Measurements from ENCODE around the gene RBBP5.

RBBP5 gene

GRCh38 chr1:205150651-205151428 lies 29.1 kb upstream of the RBBP5 start:
- H3K27ac ChIP-seq (ENCODE audit: low read length), result no peak overlapping the region
- H3K4me3 ChIP-seq (ENCODE audit: low read length), result no peak overlapping the region
- no peak for DNase-seq (ENCODE audit: low read depth, low spot score)
- no peaks in the 10 kb centered on the region for H3K27me3 ChIP-seq (ENCODE audit: control insufficient read depth, insufficient read depth, low read length)
- H3K9me3 ChIP-seq (ENCODE audit: control insufficient read depth, insufficient read depth, low read length), result no peaks in the 10 kb centered on the region
- H3K4me1 ChIP-seq (ENCODE audit: control insufficient read depth, insufficient read depth, low read length), result no peaks in the 10 kb centered on the region
- peaks cover 2% of the 10 kb centered on the region; the same call in 1 of the 2 replicates for H3K36me3 ChIP-seq (ENCODE audit: control insufficient read depth, insufficient read depth, low read length)
- no CpG with 5 or more reads among the region's 5 CpGs for WGBS (ENCODE audit: insufficient coverage, insufficient read length)

GRCh38 chr1:205147191-205147835 lies 25.5 kb upstream of the RBBP5 start:
- Histone ChIP-seq H3K36me3 (ENCODE audit: control insufficient read depth, insufficient read depth, low read length) (no peaks in the 10 kb centered on the region; the same call in 1 of the 2 replicates), H3K4me1 (ENCODE audit: control insufficient read depth, insufficient read depth, low read length) (no peaks in the 10 kb centered on the region), H3K4me3 (ENCODE audit: low read length) (no peak overlapping the region), H3K27ac (ENCODE audit: low read length) (no peak overlapping the region), H3K9me3 (ENCODE audit: control insufficient read depth, insufficient read depth, low read length) (no peaks in the 10 kb centered on the region), H3K27me3 (ENCODE audit: control insufficient read depth, insufficient read depth, low read length) (no peaks in the 10 kb centered on the region)
- no peak for DNase-seq (ENCODE audit: low read depth, low spot score)
- no CpG with 5 or more reads among the region's 6 CpGs for WGBS (ENCODE audit: insufficient coverage, insufficient read length)

DNA sequence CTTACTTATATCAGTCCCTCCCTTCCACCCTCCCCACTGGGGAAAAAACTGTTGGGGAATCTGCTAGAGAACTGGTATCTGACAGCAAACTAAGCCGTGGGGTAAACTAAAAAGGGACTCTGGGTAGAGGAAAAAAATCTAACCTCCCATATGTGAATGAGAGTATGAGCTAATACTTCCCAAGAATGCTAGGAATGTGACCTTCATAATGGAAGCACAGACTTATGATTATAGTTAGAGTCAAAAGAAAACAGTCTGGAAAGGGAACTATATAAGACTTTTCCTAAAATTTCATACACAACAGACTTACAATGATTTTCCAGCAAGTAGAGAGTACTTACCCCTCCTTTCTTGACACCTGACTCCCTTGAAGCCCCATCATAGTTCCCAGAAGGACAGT lies 23.0 kb upstream of the RBBP5 start:
- DNase-seq (ENCODE audit: low read depth, low spot score), result no peak
- no peak overlapping the region for H3K27ac ChIP-seq (ENCODE audit: low read length)
- no CpG with 5 or more reads among the region's 1 CpG for WGBS (ENCODE audit: insufficient coverage, insufficient read length)

DNA sequence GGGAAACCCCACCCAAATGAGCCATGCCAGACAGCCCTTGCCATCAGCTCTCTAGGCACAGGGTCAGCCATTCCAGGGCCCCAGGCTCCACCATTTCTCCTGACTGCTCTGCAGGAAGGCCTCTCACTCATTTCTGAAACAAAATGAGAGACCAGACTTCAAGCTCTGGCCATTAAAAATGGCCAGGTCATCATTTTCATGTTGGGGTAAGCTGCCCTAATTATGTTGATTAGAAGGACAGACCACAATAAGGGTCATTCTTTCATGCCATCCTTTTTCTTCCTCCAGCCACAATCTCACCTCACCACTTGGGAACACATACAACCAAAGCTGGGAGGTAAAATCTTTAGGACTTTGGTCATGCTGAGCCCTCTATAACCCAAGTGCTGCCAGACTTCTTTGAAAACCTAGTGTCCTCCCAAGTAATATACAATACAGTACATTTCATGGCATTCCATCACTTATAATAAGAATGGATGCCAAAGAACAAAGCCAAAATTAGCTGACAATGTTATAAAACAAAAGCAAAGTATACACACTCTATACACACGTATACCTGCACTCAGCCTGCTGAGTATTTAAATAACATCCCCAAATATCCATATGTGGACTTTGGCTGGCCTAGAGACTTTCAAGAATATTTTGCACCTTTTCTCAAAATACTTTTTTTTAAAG lies 22.4 kb upstream of the RBBP5 start:
- no peak for DNase-seq (ENCODE audit: low read depth, low spot score)
- H3K27ac ChIP-seq (ENCODE audit: low read length), result no peak overlapping the region
- H3K4me3 ChIP-seq (ENCODE audit: low read length), result no peak overlapping the region
- no peaks in the 10 kb centered on the region for H3K27me3 ChIP-seq (ENCODE audit: control insufficient read depth, insufficient read depth, low read length)
- WGBS (ENCODE audit: insufficient coverage, insufficient read length), result no CpG with 5 or more reads among the region's 1 CpG
- no peaks in the 10 kb centered on the region; the same call in 1 of the 2 replicates for H3K36me3 ChIP-seq (ENCODE audit: control insufficient read depth, insufficient read depth, low read length)
- H3K9me3 ChIP-seq (ENCODE audit: control insufficient read depth, insufficient read depth, low read length), result no peaks in the 10 kb centered on the region
- no peaks in the 10 kb centered on the region for H3K4me1 ChIP-seq (ENCODE audit: control insufficient read depth, insufficient read depth, low read length)

More for the DNA sequence above, 23.0 kb upstream of the RBBP5 start:
- Histone ChIP-seq H3K4me1 (ENCODE audit: control insufficient read depth, insufficient read depth, low read length) (no peaks in the 10 kb centered on the region), H3K9me3 (ENCODE audit: control insufficient read depth, insufficient read depth, low read length) (no peaks in the 10 kb centered on the region), H3K4me3 (ENCODE audit: low read length) (no peak overlapping the region), H3K36me3 (ENCODE audit: control insufficient read depth, insufficient read depth, low read length) (no peaks in the 10 kb centered on the region; the same call in 1 of the 2 replicates), H3K27me3 (ENCODE audit: control insufficient read depth, insufficient read depth, low read length) (no peaks in the 10 kb centered on the region)

GRCh38 chr1:205142102-205142469 lies 20.3 kb upstream of the RBBP5 start:
- H3K9me3 ChIP-seq (ENCODE audit: control insufficient read depth, insufficient read depth, low read length), result no peaks in the 10 kb centered on the region
- H3K27me3 ChIP-seq (ENCODE audit: control insufficient read depth, insufficient read depth, low read length), result no peaks in the 10 kb centered on the region
- no peak overlapping the region for H3K27ac ChIP-seq (ENCODE audit: low read length)
- WGBS (ENCODE audit: insufficient coverage, insufficient read length), result no CpG with 5 or more reads among the region's 2 CpGs
- H3K4me1 ChIP-seq (ENCODE audit: control insufficient read depth, insufficient read depth, low read length), result no peaks in the 10 kb centered on the region
- no peaks in the 10 kb centered on the region; the same call in 1 of the 2 replicates for H3K36me3 ChIP-seq (ENCODE audit: control insufficient read depth, insufficient read depth, low read length)
- DNase-seq (ENCODE audit: low read depth, low spot score), result no peak
- no peak overlapping the region for H3K4me3 ChIP-seq (ENCODE audit: low read length)

DNA sequence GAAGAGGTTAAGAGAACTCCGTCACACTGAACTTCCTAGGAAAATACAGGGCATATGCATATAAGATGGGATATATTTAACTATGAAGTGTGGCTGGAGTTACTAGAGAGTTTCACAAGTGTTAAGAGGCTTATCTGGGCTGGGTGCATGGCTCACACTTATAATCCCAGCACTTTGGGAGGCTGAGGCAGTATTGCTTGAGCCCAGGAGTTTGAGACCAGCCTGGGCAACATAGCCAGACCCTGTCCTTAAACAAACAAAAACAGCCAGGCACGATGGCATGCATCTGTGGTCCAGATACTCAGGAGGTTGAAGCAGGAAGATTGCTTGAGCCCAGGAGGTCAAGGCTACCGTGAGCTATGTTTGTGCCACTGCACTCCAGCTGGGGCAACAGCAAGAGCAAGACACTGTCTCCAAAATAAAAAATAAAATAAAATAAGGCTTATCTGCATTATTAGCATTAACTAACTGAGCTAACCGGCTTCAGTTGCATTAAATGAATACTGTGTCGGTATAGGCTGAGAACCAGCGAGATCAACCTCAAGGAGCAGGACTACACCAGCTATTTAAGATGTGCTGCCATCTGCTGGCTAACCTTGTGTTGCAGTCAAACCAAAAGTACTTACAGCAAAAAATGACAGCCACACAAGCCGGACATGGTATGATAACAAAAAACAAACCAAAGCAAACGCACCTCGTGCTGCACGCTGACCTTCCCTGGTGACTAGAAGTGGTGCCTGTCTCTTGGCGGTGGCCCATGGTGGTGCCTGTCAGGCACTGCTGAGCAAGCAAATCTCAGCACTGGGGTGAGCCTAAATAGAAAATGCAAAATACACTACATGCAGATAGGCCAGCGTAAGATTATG lies 19.7 kb upstream of the RBBP5 start:
- Histone ChIP-seq H3K27me3 (ENCODE audit: control insufficient read depth, insufficient read depth, low read length) (no peaks in the 10 kb centered on the region), H3K27ac (ENCODE audit: low read length) (no peak overlapping the region), H3K9me3 (ENCODE audit: control insufficient read depth, insufficient read depth, low read length) (no peaks in the 10 kb centered on the region), H3K4me1 (ENCODE audit: control insufficient read depth, insufficient read depth, low read length) (no peaks in the 10 kb centered on the region), H3K36me3 (ENCODE audit: control insufficient read depth, insufficient read depth, low read length) (no peaks in the 10 kb centered on the region), H3K4me3 (ENCODE audit: low read length) (no peak overlapping the region)
- DNase-seq (ENCODE audit: low read depth, low spot score), result peak; percentile 82
- no CpG with 5 or more reads among the region's 12 CpGs for WGBS (ENCODE audit: insufficient coverage, insufficient read length)

GRCh38 chr1:205140113-205140512 lies 18.3 kb upstream of the RBBP5 start:
- Histone ChIP-seq H3K27ac (ENCODE audit: low read length) (no peak overlapping the region), H3K4me3 (ENCODE audit: low read length) (no peak overlapping the region), H3K36me3 (ENCODE audit: control insufficient read depth, insufficient read depth, low read length) (no peaks in the 10 kb centered on the region), H3K27me3 (ENCODE audit: control insufficient read depth, insufficient read depth, low read length) (no peaks in the 10 kb centered on the region), H3K9me3 (ENCODE audit: control insufficient read depth, insufficient read depth, low read length) (no peaks in the 10 kb centered on the region), H3K4me1 (ENCODE audit: control insufficient read depth, insufficient read depth, low read length) (no peaks in the 10 kb centered on the region)
- no CpG with 5 or more reads among the region's 4 CpGs for WGBS (ENCODE audit: insufficient coverage, insufficient read length)
- DNase-seq (ENCODE audit: low read depth, low spot score), result no peak

- Histone ChIP-seq H3K36me3 (ENCODE audit: control insufficient read depth, insufficient read depth, low read length) (no peaks in the 10 kb centered on the region), H3K9me3 (ENCODE audit: control insufficient read depth, insufficient read depth, low read length) (no peaks in the 10 kb centered on the region), H3K27me3 (ENCODE audit: control insufficient read depth, insufficient read depth, low read length) (no peaks in the 10 kb centered on the region), H3K4me1 (ENCODE audit: control insufficient read depth, insufficient read depth, low read length) (no peaks in the 10 kb centered on the region), H3K4me3 (ENCODE audit: low read length) (no peak overlapping the region), H3K27ac (ENCODE audit: low read length) (no peak overlapping the region)
- peak; percentile 25 for DNase-seq (ENCODE audit: low read depth, low spot score)
- WGBS (ENCODE audit: insufficient coverage, insufficient read length), result no CpG with 5 or more reads among the region's 3 CpGs
These were observed 16.1 kb upstream of the RBBP5 start for GRCh38 chr1:205137901-205138300.

- no peaks in the 10 kb centered on the region for H3K4me1 ChIP-seq (ENCODE audit: control insufficient read depth, insufficient read depth, low read length)
- H3K27me3 ChIP-seq (ENCODE audit: control insufficient read depth, insufficient read depth, low read length), result no peaks in the 10 kb centered on the region
- H3K4me3 ChIP-seq (ENCODE audit: low read length), result no peak overlapping the region
- no CpG with 5 or more reads among the region's 1 CpG for WGBS (ENCODE audit: insufficient coverage, insufficient read length)
- no peaks in the 10 kb centered on the region for H3K36me3 ChIP-seq (ENCODE audit: control insufficient read depth, insufficient read depth, low read length)
- no peaks in the 10 kb centered on the region for H3K9me3 ChIP-seq (ENCODE audit: control insufficient read depth, insufficient read depth, low read length)
- no peak overlapping the region for H3K27ac ChIP-seq (ENCODE audit: low read length)
- no peak for DNase-seq (ENCODE audit: low read depth, low spot score)
These were observed 11.5 kb upstream of the RBBP5 start for GRCh38 chr1:205133287-205133686.
